H1 (cell line): ENCODE results near the gene TTC33. TPM values are rescaled to one million over a fixed set of nuclear protein-coding genes. Genes with fewer than 3 reads are reported as not detected.
A peak's percentile ranks its signal among the peaks of the same experiment; 100 is the strongest.

Source experiments
- CEBPB ChIP-seq: IDR thresholded peaks from 2 replicates; pipeline ENCODE4 v1.6.1; 2012; ENCODE audit warnings: low read depth, low read length
- CTBP2 ChIP-seq: IDR thresholded peaks from 2 replicates; pipeline ENCODE4 v1.7.0; 2011; ENCODE audit warnings: borderline replicate concordance, mild to moderate bottlenecking, moderate library complexity, mixed read lengths, low read length; ENCODE audit not compliant: insufficient read depth, insufficient read length
- CTCF ChIP-seq, 3 experiments: IDR thresholded peaks; 1 replicate in 2 of 3; 2 replicates in 1 of 3; pipeline versions ENCODE4 v1.5.1 to v1.6.1; 2011; ENCODE audit warnings: low read length in 3 of 3, mild to moderate bottlenecking in 3 of 3, inconsistent platforms in 2 of 3, low read depth in 1 of 3, moderate library complexity in 1 of 3; ENCODE audit not compliant: insufficient read depth in 1 of 3; ENCODE audit errors: control extremely low read depth in 1 of 3
- RAD21 ChIP-seq, 2 experiments: IDR thresholded peaks in 1 of 2; conservative IDR thresholded peaks in 1 of 2; 2 replicates each; pipeline ENCODE4 v1.6.1; 2011; ENCODE audit warnings: low read depth in 2 of 2, low read length in 2 of 2, improper control_type of control experiment in 1 of 2, inconsistent platforms in 1 of 2, mild to moderate bottlenecking in 1 of 2, moderate library complexity in 1 of 2
- RFX5 ChIP-seq: IDR thresholded peaks from 2 replicates; pipeline ENCODE4 v1.6.1; 2011; ENCODE audit warnings: low read depth, low read length, improper control_type of control experiment, borderline replicate concordance
- SIX5 ChIP-seq: IDR thresholded peaks from 2 replicates; pipeline ENCODE4 v1.6.1; 2011; ENCODE audit warnings: mild to moderate bottlenecking, low read depth, low read length
- SP1 ChIP-seq: IDR thresholded peaks from 2 replicates; pipeline ENCODE4 v1.6.1; 2011; ENCODE audit warnings: low read depth, low read length
- polyA plus RNA-seq, 7 experiments: library from polyadenylated mRNA; depleted of rRNA in 3 of 7; stranded (reverse) in 5 of 7; unstranded in 2 of 7; fragments of >200 nt in 5 of 7; fragments of 200-250 nt in 2 of 7; gene quantifications; 1 replicate in 5 of 7; 2 replicates in 1 of 7; 4 replicates in 1 of 7; pipeline versions ENCODE4 v1.2.1 to v1.2.3, GENCODE V29; 2011 to 2013; ENCODE audit warnings: missing spikeins in 2 of 7, mixed read lengths in 2 of 7
- total RNA-seq: library from RNA; stranded (reverse); fragmentation: NEBNext Ultra II Directional; extraction: Animal tissue kit (Norgen Biotek cat#: 25700); gene quantifications from 2 replicates; pipeline ENCODE4 v1.2.1, GENCODE V29; 2021

TTC33 gene
- total and polyA plus RNA-seq, 2 of the 8 experiments (the other 6 are each of a cell fraction or from before 2014, with no cell fraction given) = 1.2 to 12.6 TPM

GRCh38 chr5:40688127-40688761 lies 67.5 kb downstream of the TTC33 start (continued):
- TF ChIP-seq CTCF (IDR thresholded peaks at IDR 0.05; ENCODE audit: control extremely low read depth in 1 of 3, insufficient read depth in 1 of 3, low read depth in 1 of 3, low read length in 3 of 3) (peak; percentile 48 to 90 (median 89)), CTBP2 (no peak), SP1 (no peak), SIX5 (no peak), RFX5 (no peak), RAD21 (IDR thresholded peaks at IDR 0.05 in 1 of 2, conservative IDR thresholded peaks at IDR 0.05 in 1 of 2; ENCODE audit: low read depth in 2 of 2, low read length in 2 of 2) (peak; percentile 97 to 99), CEBPB (no peak)
